DOHH2 (cell line): Measurements from ENCODE around the gene AJAP1.

Source experiments
- EZH2phosphoT487 ChIP-seq: fragments of 200-600 bp; sonication (generic); IDR thresholded peaks from 2 replicates; pipeline ENCODE4 v1.6.1; 2017; ENCODE audit warnings: borderline replicate concordance, mild to moderate bottlenecking, antibody characterized with exemption, low read length, moderate library complexity, mixed read lengths
- TF ChIP-seq, protein P1 (sequence below): fragments of 200-600 bp; sonication (generic); IDR thresholded peaks from one replicate; pipeline ENCODE4 v1.5.1; 2014; ENCODE audit warnings: antibody characterized with exemption, mild to moderate bottlenecking, low read depth, low read length; ENCODE audit not compliant: poor library complexity, severe bottlenecking

DNA sequence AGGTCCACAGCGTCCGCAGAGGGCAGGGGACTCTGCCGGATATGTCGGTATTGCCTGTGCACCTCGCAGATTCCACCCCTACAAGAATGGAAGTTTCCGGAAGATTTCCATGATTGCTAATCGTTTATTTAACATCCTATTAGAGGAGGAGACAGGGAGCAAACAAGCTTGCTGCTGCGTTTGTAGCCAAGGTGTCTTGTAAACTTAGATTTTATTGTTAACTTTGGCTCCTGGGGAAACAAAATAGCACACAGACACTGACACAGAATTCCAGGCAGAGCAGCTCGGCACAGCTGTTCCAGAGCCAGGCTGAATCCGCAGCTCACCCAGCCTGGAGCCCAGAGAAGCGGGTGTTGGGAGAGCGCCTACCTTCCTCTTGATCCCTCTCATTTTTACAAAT lies 75.7 kb downstream of the AJAP1 start:
- TF ChIP-seq, protein P1, sequence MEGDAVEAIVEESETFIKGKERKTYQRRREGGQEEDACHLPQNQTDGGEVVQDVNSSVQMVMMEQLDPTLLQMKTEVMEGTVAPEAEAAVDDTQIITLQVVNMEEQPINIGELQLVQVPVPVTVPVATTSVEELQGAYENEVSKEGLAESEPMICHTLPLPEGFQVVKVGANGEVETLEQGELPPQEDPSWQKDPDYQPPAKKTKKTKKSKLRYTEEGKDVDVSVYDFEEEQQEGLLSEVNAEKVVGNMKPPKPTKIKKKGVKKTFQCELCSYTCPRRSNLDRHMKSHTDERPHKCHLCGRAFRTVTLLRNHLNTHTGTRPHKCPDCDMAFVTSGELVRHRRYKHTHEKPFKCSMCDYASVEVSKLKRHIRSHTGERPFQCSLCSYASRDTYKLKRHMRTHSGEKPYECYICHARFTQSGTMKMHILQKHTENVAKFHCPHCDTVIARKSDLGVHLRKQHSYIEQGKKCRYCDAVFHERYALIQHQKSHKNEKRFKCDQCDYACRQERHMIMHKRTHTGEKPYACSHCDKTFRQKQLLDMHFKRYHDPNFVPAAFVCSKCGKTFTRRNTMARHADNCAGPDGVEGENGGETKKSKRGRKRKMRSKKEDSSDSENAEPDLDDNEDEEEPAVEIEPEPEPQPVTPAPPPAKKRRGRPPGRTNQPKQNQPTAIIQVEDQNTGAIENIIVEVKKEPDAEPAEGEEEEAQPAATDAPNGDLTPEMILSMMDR, result no peak
- no peak for TF ChIP-seq EZH2phosphoT487
